Esophagus squamous epithelium (tissue), 4 donors: ENCODE data around the gene DOK4.

Experiments
- CTCF ChIP-seq, 6 experiments: fragments of 450-650 bp in 4 of 6; fragments of 200-600 bp in 2 of 6; sonication (generic) in 2 of 6; IDR thresholded peaks; one replicate each; pipeline ENCODE4 v1.5.1; 2016 to 2019; ENCODE audit warnings: antibody characterized with exemption in 6 of 6, mild to moderate bottlenecking in 4 of 6, moderate library complexity in 4 of 6
- POLR2A ChIP-seq, 4 donors: fragments of 450-650 bp; IDR thresholded peaks; one replicate each; pipeline ENCODE4 v1.6.1; 2017; ENCODE audit warnings: antibody characterized with exemption in 4 of 4, mild to moderate bottlenecking in 4 of 4, moderate library complexity in 3 of 4

- TF ChIP-seq POLR2A (IDR thresholded peaks at IDR 0.05) (no peak), CTCF (IDR thresholded peaks at IDR 0.05) (no peak)
These were observed 43.3 kb upstream of the DOK4 start for GRCh38 chr16:57529391-57530103.
